MCF 10A (cell line): ENCODE results near the gene SFN. TPM values are rescaled to one million over a fixed set of nuclear protein-coding genes. Genes with fewer than 3 reads are reported as not detected.

Source experiments
- BruUV-seq: library from RNA; stranded (reverse); fragments of 400-500 nt; replicated peaks from 2 replicates; lab custom pipeline; 2021; lab: Mats Ljungman, UMichigan
- CTCF ChIA-PET: fragments of 300-600 bp; sonication (Branson Sonifier 250); formaldehyde crosslinking; extraction: SDS; loops from one replicate; lab custom pipeline; 2021; ENCODE audit warnings: antibody characterized with exemption, inconsistent platforms; lab: Yijun Ruan, JAX
- POLR2A ChIA-PET: fragments of 300-600, 350-650 bp; sonication (Branson Sonifier 250); formaldehyde crosslinking; extraction: SDS; loops from one replicate; lab custom pipeline; 2020; ENCODE audit warnings: antibody characterized with exemption, inconsistent platforms; lab: Yijun Ruan, JAX
- DNase-seq: peaks from one replicate; pipeline ENCODE4 v3.0.0-alpha.2; 2018; ENCODE audit not compliant: unreplicated experiment
- H3K27ac Mint-ChIP-seq: one replicate; pipeline ENCODE4 v1.8.0; 2022; ENCODE audit warnings: mild to moderate bottlenecking, low read depth, mixed read lengths; ENCODE audit not compliant: unreplicated experiment
- H3K27me3 Mint-ChIP-seq: one replicate; pipeline ENCODE4 v1.8.0; 2022; ENCODE audit warnings: mixed read lengths; ENCODE audit not compliant: insufficient read depth, unreplicated experiment
- H3K36me3 Mint-ChIP-seq: one replicate; pipeline ENCODE4 v1.8.0; 2022; ENCODE audit warnings: mild to moderate bottlenecking, moderate library complexity, mixed read lengths; ENCODE audit not compliant: insufficient read depth, unreplicated experiment
- H3K4me1 Mint-ChIP-seq: one replicate; pipeline ENCODE4 v1.8.0; 2022; ENCODE audit warnings: mixed read lengths; ENCODE audit not compliant: insufficient read depth, unreplicated experiment
- H3K4me3 Mint-ChIP-seq: one replicate; pipeline ENCODE4 v1.8.0; 2022; ENCODE audit warnings: mild to moderate bottlenecking, moderate library complexity, mixed read lengths; ENCODE audit not compliant: unreplicated experiment
- H3K9me3 Mint-ChIP-seq: one replicate; pipeline ENCODE4 v1.8.0; 2022; ENCODE audit warnings: mixed read lengths; ENCODE audit not compliant: unreplicated experiment
- CTCF ChIP-seq: fragments of 200-600 bp; IDR thresholded peaks from one replicate; pipeline ENCODE4 v1.8.0; 2022; ENCODE audit warnings: antibody characterized with exemption, mild to moderate bottlenecking; ENCODE audit not compliant: unreplicated experiment
- intact Hi-C: fragments of 100-400 bp; cut with micrococcal nuclease; formaldehyde crosslinking; loops from 2 replicates; pipeline ENCODE4 v1.14.1; 2022
- total RNA-seq: library from RNA; stranded (reverse); gene quantifications from 2 replicates; pipeline ENCODE4 v1.2.3, GENCODE V29; 2022

Gene SFN
- total RNA-seq, 1 experiment from 2014 or later, result 337 TPM

- BruUV-seq, result no TSS peak
- no peak for DNase-seq
- TF ChIP-seq CTCF, result no peak
- intact Hi-C loops, result no loop called here
- H3K27ac Mint-ChIP-seq, result no peak overlapping the region
- no peaks in the 10 kb centered on the region for H3K9me3 Mint-ChIP-seq
- H3K27me3 Mint-ChIP-seq, result no peaks in the 10 kb centered on the region
- H3K4me1 Mint-ChIP-seq, result peaks cover 15% of the 10 kb centered on the region
- CTCF ChIA-PET, result interaction anchor here (0.5 to 1.2 kb wide), 2 partner anchors 224 to 484 kb away, joined by 3 to 4 read pairs; no protein-coding TSS in a partner anchor
- H3K4me3 Mint-ChIP-seq, result no peak overlapping the region
- no peaks in the 10 kb centered on the region for H3K36me3 Mint-ChIP-seq
- POLR2A ChIA-PET, result interaction anchor here (1.0 kb wide), 1 partner anchor 11 kb away, joined by 3 read pairs; the partner anchor contains the start of gene GPATCH3
These were observed 47.6 kb downstream of the SFN start for GRCh38 chr1:26910343-26911160.

- no TSS peak for BruUV-seq
- Mint-ChIP-seq H3K4me1 (peaks cover 15% of the 10 kb centered on the region), H3K9me3 (no peaks in the 10 kb centered on the region), H3K27ac (no peak overlapping the region), H3K36me3 (no peaks in the 10 kb centered on the region), H3K4me3 (no peak overlapping the region), H3K27me3 (no peaks in the 10 kb centered on the region)
- TF ChIP-seq CTCF, result no peak
- CTCF ChIA-PET, result no interaction called here
- POLR2A ChIA-PET, result interaction anchor here (2.5 kb wide), 1 partner anchor 11 kb away, joined by 12 read pairs; the partner anchor contains the start of gene GPATCH3
- no peak for DNase-seq
- intact Hi-C loops, result no loop called here
These were observed 48.6 kb downstream of the SFN start for GRCh38 chr1:26911399-26912146.

GRCh38 chr1:26912147-26912490, 49.2 kb downstream of the SFN start:
- no peak for DNase-seq
- H3K4me3 Mint-ChIP-seq, result no peak overlapping the region
- CTCF ChIA-PET, result no interaction called here
- no TSS peak for BruUV-seq
- H3K9me3 Mint-ChIP-seq, result no peaks in the 10 kb centered on the region
- intact Hi-C loops, result no loop called here
- POLR2A ChIA-PET, result interaction anchor here (2.5 kb wide), 1 partner anchor 11 kb away, joined by 12 read pairs; the partner anchor contains the start of gene GPATCH3
- H3K27me3 Mint-ChIP-seq, result no peaks in the 10 kb centered on the region
- H3K36me3 Mint-ChIP-seq, result no peaks in the 10 kb centered on the region
- H3K4me1 Mint-ChIP-seq, result peaks cover 11% of the 10 kb centered on the region
- H3K27ac Mint-ChIP-seq, result no peak overlapping the region
- TF ChIP-seq CTCF, result no peak

GRCh38 chr1:26913389-26913753, 50.4 kb downstream of the SFN start:
- no peak overlapping the region for H3K4me3 Mint-ChIP-seq
- intact Hi-C loops, result no loop called here
- CTCF ChIA-PET, result interaction anchor here (0.6 kb wide), 2 partner anchors 84 to 85 kb away, joined by 3 to 4 read pairs; no protein-coding TSS in a partner anchor
- no TSS peak for BruUV-seq
- no peak for DNase-seq
- no peak overlapping the region for H3K27ac Mint-ChIP-seq
- no peaks in the 10 kb centered on the region for H3K4me1 Mint-ChIP-seq
- H3K27me3 Mint-ChIP-seq, result no peaks in the 10 kb centered on the region
- POLR2A ChIA-PET, result interaction anchor here (1.3 to 2.5 kb wide), 2 partner anchors 8 to 12 kb away, joined by 7 to 12 read pairs; partner anchors contain the start of genes GPATCH3 and NUDC
- H3K9me3 Mint-ChIP-seq, result no peaks in the 10 kb centered on the region
- H3K36me3 Mint-ChIP-seq, result no peaks in the 10 kb centered on the region
- no peak for TF ChIP-seq CTCF
